Measurements from ENCODE around the gene ARHGAP23.
"Not testable (repeated sequence)": the region's sequence is repeated elsewhere in the genome, so short reads cannot be mapped to it uniquely, and the experiment has no call there.

Gene ARHGAP23

DNA sequence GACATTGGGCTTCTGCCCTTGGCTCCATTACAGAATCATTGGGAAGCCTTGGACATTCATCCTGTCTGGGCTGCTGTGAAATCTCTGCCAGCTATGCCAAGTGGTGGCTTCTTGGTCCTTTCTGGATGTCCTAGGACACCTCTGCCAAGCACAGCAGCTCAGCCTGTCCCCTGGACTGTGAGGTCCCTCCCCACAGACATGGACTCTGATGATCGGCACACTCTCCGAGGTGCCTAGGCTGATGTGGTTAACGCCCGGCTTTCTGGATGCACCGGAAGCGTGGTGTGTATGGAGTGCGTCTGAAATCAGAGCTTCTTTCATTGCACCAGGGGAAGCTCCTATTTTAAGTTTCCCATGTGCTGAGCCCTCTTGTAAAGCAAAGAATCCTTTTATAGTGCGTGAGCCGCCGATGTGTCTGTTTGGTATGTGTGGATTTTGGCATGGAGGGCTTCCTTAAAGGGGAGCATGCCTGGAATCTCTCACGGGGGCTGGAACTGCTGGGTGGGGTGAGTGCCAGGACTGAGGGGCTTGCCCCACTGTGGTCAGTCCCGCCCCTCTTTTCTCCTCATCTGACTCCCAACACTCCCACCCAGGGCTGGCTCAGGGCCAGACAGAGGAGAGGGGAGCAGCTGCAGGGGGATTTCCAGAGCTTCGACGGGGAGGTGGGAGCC, 7.0 kb upstream of the ARHGAP23 start:
- no peak for DNase-seq (ENCODE audit: low read depth, low spot score)

DNA sequence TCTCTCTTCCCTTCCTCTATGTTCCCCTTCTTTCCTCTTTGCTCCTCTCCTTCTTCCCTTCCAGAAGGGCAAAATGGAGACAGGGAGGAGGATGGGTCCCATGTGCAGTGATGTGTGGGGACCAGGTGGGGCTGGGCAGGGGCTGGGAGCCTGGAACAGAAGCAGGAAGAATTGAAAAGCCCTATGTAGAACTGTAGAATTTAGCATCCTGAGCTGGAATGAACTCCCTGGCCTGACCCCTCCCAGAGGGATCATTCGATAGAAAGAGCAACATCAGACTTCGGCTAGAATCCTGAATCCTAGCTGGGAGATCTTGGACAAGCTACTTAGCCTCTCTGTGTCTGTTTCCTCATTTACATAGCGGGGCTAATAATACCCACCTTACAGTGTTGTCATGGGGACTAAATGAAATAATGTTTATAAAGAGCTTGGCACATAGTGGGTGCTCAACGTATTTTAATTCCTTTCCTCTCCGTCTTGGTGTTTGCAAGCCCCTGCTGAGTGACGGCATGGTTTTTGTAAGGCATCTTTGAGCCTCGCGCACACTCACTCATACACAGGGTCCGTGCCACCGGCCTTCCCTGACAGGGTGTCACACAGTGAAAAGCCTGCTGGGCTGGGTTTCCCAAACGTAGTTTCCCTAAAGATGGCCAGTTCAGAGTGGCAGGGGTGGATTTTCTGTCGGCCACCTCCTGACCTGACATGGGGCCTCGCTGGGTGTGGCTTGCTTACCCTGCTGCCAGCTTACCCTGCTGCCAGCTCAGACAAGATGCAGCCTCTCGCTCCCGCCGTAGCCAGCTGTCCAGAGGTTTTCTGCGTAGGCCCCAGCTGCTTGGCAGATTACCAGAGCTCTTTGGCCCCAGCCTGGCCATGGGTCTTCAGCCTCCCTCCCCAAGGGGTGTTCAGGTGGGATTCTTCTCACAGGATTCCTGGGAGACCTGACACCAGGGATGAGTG, 6.1 kb upstream of the ARHGAP23 start:
- DNase-seq (ENCODE audit: low read depth, low spot score), result no peak
- no peak overlapping the region for H3K27ac ChIP-seq

More for the DNA sequence above, 7.0 kb upstream of the ARHGAP23 start:
- no peak overlapping the region for H3K27ac ChIP-seq

DNA sequence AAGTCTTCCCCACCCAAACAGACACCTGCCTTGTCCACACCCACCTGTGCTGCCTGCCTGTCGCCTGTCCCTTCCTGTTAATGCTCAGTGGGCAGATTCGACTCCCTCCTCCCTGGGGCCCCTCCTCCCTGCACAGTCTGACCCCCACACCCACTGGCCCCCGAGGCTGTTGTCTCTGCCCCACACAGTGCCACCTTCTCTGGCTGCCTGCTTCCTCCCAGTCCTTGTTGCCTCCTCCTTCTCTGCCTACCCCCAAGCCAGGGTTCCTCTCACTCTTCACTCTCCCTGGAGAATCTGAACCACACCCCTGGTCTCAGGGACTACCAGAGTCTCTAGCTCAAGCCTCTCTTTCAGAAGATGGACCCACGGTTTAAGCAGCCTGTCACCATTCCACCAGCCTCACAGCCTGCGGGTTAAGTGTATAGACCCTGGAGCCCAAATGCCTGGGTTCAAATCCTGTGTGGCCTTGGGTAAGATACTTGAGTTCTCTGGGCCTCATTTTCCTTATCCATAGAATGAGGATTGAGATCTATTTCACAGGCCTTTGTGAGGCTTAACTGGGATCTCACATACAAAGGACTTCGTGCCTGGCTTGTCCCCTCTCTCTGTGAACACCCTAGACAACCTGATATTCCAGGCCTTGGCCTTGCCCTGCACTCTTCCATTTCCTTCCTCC, 3.8 kb upstream of the ARHGAP23 start:
- DNase-seq (ENCODE audit: low read depth, low spot score), result no peak
- no peak overlapping the region for H3K27ac ChIP-seq

- no peak for DNase-seq (ENCODE audit: low read depth, low spot score)
Measured at GRCh38 chr17:38425031-38425430, 3.2 kb upstream of the ARHGAP23 start.

DNA sequence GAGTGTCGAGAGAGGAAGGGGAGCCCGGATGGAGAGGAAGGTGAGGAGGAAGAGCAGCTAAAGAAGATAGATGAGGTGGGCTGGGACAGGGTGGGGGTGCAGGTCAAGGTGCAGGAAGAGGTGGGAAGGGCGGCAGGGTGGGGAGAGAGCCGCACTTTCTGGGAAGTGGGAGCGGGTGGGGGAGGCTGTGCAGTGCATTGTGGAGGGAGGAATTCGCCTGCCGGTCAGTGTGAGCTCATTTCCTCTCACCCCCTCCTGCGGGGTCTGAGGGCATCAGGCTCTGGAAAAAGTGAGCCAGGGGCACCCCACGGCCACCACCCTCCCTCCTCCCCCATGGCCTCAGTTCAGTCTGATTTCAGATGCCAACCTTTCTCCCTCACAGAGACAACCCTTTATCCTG, 2.5 kb upstream of the ARHGAP23 start:
- no peak overlapping the region for H3K27ac ChIP-seq
- DNase-seq (ENCODE audit: low read depth, low spot score), result no peak

More at GRCh38 chr17:38425031-38425430, 3.2 kb upstream of the ARHGAP23 start:
- H3K27ac ChIP-seq, result no peak overlapping the region

- DNase-seq (ENCODE audit: low read depth, low spot score), result no peak
- no peak overlapping the region for H3K27ac ChIP-seq
Measured at GRCh38 chr17:38426441-38426840, 1.8 kb upstream of the ARHGAP23 start.

DNA sequence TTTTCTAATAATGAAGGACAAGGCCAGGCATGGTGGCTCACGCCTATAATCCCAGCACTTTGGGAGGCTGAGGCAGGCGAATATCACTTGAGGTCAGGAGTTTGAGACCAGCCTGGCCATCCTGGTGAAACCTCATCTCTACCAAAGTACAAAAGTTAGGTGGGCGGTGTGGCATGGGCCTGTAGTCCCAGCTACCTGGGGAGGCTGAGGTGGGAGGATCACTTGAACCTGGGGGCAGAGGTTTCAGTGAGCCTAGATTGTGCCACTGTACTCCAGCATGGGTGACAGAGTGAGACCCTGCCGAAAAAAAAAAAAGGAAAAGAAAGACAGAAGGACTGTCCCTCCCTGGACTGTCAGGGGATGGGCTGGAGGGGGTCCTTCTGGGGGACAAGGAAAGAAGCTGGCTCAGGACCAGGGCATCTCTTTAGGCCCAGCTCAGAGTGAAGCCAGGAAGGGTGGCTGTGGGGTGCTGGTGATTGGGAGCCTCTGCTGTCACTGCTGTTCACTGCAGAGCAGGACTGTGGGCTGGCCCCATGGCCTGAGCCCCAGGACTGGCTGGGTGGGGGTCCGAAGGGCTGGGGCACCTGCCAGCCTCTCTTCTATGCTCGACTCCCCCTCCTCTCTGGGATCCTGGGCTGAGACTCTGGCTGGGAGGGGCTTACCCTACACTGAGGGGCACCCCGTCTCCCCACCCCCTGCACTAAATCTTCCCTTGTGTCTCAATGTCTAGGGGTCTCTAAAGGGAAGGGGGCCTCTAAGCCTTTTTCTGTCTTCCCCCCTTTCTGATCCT, 909 bp upstream of the ARHGAP23 start:
- no peak for DNase-seq (ENCODE audit: low read depth, low spot score)
- no peak overlapping the region for H3K27ac ChIP-seq

DNA sequence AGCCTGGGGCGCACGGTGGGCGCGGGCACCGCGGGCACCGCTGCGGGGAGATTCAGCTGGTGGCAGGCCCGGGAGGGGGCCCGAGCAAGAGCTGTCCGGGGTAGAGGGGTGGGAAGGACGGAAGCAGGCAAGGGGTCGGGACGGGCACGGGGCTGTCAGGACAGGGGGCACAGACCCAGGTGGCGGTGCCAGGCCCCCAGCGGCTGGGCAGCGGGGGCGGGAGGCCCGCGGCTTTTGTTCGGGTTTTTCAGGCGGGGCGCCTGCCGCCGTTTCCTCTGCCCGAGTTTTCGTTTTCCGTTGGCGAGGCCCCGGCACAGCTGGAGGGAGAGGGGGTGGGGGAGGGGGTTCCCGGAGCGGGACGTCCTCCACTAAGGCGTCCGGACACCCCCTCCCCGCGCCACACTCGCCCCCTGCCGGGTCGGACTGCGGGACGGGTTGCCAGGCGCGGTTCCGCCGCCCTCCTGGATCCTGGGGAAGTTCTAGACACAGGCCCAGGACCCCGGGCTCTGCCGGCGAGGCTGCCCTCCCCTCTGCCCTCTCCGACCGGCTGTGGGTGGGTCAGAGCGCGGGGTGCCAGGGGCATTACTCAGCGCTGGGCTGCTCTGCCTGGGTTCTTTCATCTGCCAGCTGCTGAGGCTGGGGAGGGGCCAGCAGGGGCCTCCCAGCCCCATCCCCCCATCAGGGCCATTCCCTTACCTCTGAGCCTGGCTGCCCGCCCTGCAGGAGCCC, 543 bp downstream of the ARHGAP23 start:
- no peak for DNase-seq (ENCODE audit: low read depth, low spot score)
- H3K27ac ChIP-seq, result peak overlapping the region; percentile 51

DNA sequence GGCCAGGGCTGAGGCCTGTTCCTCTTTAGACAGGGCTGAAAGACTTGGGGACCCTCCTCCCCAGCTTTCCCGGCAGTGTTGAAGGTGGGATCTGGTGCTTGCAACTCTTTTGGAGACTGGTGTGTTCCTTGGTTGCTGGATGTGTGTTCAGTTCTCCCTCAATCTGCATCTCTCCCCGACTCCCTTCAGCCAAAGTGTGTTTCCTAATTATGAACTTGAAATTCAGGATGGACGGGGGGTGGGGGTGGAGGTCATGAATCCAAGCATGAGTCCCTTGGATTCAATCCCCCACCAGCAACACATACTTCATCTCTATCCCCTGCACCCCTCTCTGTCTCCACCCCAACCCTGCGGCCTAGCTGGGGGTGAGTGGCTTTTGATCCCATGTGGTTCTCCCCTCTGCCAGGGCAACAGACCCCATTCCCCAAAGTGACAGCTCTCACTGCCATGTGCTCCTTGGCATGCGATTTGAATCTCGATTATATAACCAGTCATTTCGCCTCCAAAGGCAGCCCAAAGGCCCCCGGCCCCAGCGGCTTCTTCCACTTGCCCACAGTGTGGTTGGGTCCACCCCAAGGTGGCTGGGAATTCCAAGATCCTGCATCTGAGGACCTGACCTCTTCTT, 1.3 kb downstream of the ARHGAP23 start:
- DNase-seq (ENCODE audit: low read depth, low spot score), result no peak
- peak overlapping the region; percentile 51 for H3K27ac ChIP-seq

DNA sequence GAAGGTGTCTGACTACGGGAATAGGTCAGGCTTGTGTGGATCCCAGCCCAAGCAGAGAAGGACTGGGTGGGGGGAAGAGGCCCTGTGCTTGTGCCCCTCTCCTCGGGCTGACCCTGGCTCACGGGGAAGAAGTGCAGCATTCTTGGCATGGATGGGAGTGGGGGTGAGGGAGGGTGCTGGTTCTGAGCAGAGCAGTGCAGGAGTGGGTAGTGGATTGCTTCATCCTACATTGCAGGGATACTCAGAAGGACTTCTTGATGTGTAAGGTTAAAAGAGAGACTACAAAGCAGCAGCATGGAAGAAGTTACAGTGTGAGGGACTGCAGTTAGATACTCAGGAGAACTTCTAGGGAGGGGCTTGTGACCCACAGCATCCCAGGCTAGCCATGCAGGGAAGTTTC, 2.1 kb downstream of the ARHGAP23 start:
- DNase-seq (ENCODE audit: low read depth, low spot score), result no peak
- H3K27ac ChIP-seq, result no peak overlapping the region

DNA sequence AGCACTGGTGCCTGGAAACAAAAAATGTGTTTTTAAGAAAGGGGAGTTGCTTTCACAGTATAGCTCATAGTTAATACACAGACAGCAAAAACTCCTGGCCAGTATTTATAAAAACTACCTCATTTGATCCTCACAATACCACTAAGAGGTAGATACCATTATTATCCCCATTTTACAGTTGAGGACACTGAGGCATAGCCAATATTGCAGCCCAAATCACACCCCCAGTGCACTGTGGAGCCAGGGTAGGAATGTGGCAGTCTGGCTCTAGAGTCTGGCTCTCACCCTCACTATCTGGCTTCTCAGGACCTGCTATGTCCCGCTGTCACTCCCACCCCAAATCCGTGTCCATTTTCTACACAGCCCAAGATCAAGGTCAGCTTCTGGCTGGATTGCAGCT, 2.6 kb downstream of the ARHGAP23 start:
- no peak overlapping the region for H3K27ac ChIP-seq
- DNase-seq (ENCODE audit: low read depth, low spot score), result no peak

DNA sequence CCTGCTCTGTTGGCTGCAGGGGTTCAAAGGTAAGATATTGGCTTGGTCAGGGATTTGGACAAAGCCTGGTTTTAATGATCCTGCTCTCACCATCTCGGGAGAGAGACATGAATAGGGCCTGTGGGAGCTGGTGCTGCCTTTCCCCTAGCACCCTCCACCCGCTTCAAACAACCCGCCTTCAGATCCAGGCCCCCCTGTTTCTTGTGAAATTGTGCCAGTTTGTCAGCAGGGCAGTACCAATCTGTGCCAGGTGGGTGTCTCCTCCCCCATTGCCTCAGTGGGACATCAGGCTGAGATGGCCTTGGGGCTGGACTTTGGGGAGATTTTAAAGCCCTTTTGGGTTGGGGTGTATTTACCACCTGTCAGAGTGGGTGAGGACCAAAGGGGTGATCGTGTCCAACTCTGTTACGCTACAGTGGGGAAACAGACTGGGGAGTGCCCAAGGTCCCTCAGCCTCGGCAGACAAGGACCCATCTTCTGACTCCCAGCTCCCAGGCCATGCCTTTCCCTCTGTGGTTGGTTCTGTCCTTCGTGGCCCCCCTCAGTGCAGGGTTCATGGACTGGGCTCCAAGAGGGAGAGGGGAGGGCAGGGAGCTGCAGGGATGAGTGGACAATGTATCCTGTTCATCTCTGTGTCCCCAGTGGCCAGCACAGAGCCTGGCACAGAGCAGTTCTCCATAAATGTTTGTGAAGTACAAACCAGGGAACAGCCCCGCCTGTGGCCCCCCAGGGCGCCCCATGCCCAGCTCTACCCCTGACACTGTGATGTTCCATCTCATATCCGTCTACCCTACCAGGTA, 3.3 kb downstream of the ARHGAP23 start:
- H3K27ac ChIP-seq, result no peak overlapping the region

GRCh38 chr17:38434178-38434665, 6.0 kb downstream of the ARHGAP23 start:
- H3K27ac ChIP-seq, result no peak overlapping the region
- no peak for DNase-seq (ENCODE audit: low read depth, low spot score)

More for the DNA sequence above, 3.3 kb downstream of the ARHGAP23 start:
- DNase-seq (ENCODE audit: low read depth, low spot score), result no peak

DNA sequence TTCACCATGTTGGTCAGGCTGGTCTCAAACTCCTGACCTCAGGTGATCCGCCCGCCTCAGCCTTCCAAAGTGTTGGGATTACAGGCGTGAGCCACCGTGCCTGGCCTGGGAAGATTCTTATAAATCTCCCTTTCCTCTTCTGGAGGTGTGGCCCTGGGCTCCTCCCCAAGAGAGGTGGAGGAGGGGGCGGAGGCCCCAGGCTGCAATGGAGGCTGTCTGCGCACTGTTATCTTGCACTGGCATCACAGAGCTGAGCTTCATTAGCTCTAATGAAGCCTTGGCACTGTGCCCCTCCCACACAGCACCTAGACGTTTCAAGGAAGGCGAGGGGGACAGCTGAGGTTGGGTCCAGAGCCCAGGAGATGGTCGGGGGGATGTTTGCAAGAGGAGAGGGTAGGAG, 7.5 kb downstream of the ARHGAP23 start:
- no peak for DNase-seq (ENCODE audit: low read depth, low spot score)
- H3K27ac ChIP-seq, result no peak overlapping the region

DNA sequence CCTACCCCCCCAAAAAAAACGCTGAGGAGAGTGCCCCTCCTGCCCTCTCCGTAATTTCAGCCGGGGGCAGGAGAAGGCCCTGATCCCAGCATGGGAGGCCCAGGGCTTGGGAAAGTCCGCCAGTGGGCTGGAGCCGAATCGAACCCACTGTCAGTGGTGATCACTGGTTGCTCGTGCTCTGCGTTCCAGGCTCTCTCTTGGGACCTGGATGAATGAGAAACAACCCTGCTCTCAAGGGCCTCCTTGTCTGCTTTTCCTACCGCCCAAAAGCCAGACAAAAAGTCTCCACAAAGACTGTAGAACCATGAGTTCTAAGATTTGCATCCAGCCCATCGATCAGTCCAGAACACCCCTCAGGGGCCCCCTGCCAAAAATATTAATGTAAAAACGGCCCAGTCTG, 8.1 kb downstream of the ARHGAP23 start:
- H3K27ac ChIP-seq, result no peak overlapping the region
- no peak for DNase-seq (ENCODE audit: low read depth, low spot score)

DNA sequence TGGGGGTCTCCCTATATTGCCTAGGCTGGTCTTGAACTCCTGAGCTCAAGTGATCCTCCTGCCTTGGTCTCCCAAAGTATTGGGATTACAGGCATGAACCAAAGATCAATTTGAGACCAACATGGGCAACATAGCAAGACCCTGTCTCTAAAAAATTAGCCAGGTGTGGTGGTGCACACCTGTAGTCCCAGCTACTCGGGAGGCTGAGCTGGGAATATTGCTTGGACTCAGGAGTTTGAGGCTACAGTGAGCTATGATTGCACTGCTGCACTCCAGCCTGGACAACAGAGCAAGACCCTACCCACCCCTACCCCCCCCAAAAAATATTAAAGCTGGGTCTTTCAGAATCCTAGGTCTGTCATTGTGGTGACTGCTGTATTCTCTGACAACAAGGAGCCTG, 9.0 kb downstream of the ARHGAP23 start:
- not testable (repeated sequence) for H3K27ac ChIP-seq; DNase-seq (ENCODE audit: low read depth, low spot score)

DNA sequence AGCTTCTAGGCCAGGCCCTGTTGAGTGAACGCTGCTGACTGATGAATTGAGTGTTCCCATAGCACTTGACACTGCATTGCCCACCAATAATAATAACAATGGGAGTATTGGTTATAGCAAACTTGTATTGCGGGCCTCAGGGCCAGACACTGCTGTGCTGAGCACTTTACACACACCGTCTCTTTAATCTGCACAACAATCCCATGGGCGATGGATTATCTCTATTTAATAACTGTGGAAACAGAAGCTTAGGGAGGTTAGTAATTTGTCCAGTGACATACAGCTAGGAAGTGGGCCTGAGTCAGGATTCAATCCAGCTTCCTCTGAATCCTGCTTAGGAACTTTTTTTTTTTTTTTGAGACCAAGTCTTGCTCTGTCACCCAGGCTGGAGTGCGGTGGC, 11.2 kb downstream of the ARHGAP23 start:
- no peak for DNase-seq (ENCODE audit: low read depth, low spot score)
- H3K27ac ChIP-seq, result no peak overlapping the region

Measured in epithelial cell of prostate (primary cell).